HCT116 (cell line): ENCODE results near the gene CAMKMT. TPM values are rescaled to one million over a fixed set of nuclear protein-coding genes. Genes with fewer than 3 reads are reported as not detected.

Experiments
- ATAC-seq: fragments of 200-7000 bp; cut with Tn5 transposase; 2 replicates; pipeline ENCODE4 v1.9.1; 2020; ENCODE audit warnings: mild to moderate bottlenecking, moderate library complexity
- Bru-seq: library from RNA; stranded (reverse); fragments of 400-500 nt; gene quantifications from one replicate; lab custom pipeline; 2021; lab: Mats Ljungman, UMichigan
- BruChase-seq, 2 experiments: library from RNA; stranded (reverse); fragments of 400-500 nt; gene quantifications; one replicate each; lab custom pipeline; 2021; lab: Mats Ljungman, UMichigan
- BruUV-seq: library from RNA; stranded (reverse); fragments of 400-500 nt; replicated peaks from 2 replicates; lab custom pipeline; 2021; lab: Mats Ljungman, UMichigan
- CTCF ChIA-PET: fragments of 300-600 bp; sonication (Branson Sonifier 250); formaldehyde crosslinking; loops from one replicate; lab custom pipeline; 2021; ENCODE audit warnings: antibody characterized with exemption; lab: Charles Lee
- POLR2A ChIA-PET: fragments of 300-600, 350-600 bp; sonication (Branson Sonifier 250); formaldehyde crosslinking; loops from one replicate; lab custom pipeline; 2021; ENCODE audit warnings: antibody characterized with exemption; lab: Charles Lee
- RAD21 ChIA-PET, 2 experiments: fragments of 300-600 bp; sonication (Branson Sonifier 250); formaldehyde crosslinking; loops; one replicate each; lab custom pipeline; 2023; ENCODE audit warnings: low total read pairs in 2 of 2; ENCODE audit not compliant: uncharacterized antibody in 2 of 2, unreplicated experiment in 2 of 2, low non-redundant PET in 1 of 2; lab: Charles Lee
- DNase-seq: peaks from one replicate; pipeline ENCODE4 v3.0.0-alpha.2; 2010; ENCODE audit warnings: low read depth, low spot score
- H2AFZ ChIP-seq: fragments of 200-600 bp; shearing (Covaris generic), sonication (generic); 2 replicates; pipeline ENCODE4 v1.6.1; 2017; ENCODE audit warnings: low read depth, mixed run types, mixed read lengths, antibody characterized with exemption, low read length; ENCODE audit not compliant: poor library complexity, severe bottlenecking
- H3K27ac ChIP-seq: 2 replicates; pipeline ENCODE4 v1.5.1; 2012; ENCODE audit warnings: low read depth, low read length
- H3K27me3 ChIP-seq: fragments of 200-600 bp; sonication (generic); 2 replicates; pipeline ENCODE4 v1.6.1; 2016; ENCODE audit warnings: mixed run types, low read length, mixed read lengths; ENCODE audit not compliant: insufficient read depth
- H3K36me3 ChIP-seq, 2 experiments: fragments of 200-500 bp in 1 of 2; fragments of 200-600 bp in 1 of 2; sonication (Bioruptor generic) in 1 of 2; sonication (generic) in 1 of 2; 2 replicates each; pipeline versions ENCODE4 v1.5.1 to v1.6.1; 2014 to 2016; ENCODE audit warnings: low read length in 2 of 2, inconsistent platforms in 1 of 2, mixed read lengths in 1 of 2, mixed run types in 1 of 2; ENCODE audit not compliant: insufficient read depth in 2 of 2, control insufficient read depth in 1 of 2
- H3K4me1 ChIP-seq, 2 experiments: fragments of 200-600 bp in 1 of 2; sonication (generic) in 1 of 2; 2 replicates each; pipeline versions ENCODE4 v1.5.1 to v1.6.1; 2012 to 2017; ENCODE audit warnings: low read length in 2 of 2, inconsistent platforms in 1 of 2, mild to moderate bottlenecking in 1 of 2, mixed read lengths in 1 of 2, mixed run types in 1 of 2, moderate library complexity in 1 of 2; ENCODE audit not compliant: insufficient read depth in 2 of 2, control insufficient read depth in 1 of 2
- H3K4me2 ChIP-seq: fragments of 200-600 bp; sonication (generic); 2 replicates; pipeline ENCODE4 v1.6.1; 2017; ENCODE audit warnings: mixed run types, low read length, mixed read lengths
- H3K4me3 ChIP-seq, 2 experiments: fragments of 200-600 bp in 1 of 2; sonication (generic) in 1 of 2; replicated peaks in 1 of 2; 2 replicates each; pipeline ENCODE4 v1.5.1; 2011 to 2016; ENCODE audit warnings: low read length in 2 of 2, control low read depth in 1 of 2, low read depth in 1 of 2, mild to moderate bottlenecking in 1 of 2, mixed read lengths in 1 of 2, mixed run types in 1 of 2
- H3K79me2 ChIP-seq: fragments of 200-600 bp; sonication (generic); 2 replicates; pipeline ENCODE4 v1.6.1; 2017; ENCODE audit warnings: mild to moderate bottlenecking, mixed run types, low read length, moderate library complexity, mixed read lengths; ENCODE audit not compliant: insufficient read depth
- H3K9ac ChIP-seq: fragments of 200-600 bp; sonication (generic); 2 replicates; pipeline ENCODE4 v1.6.1; 2016; ENCODE audit warnings: low read length, mixed read lengths
- H3K9me2 ChIP-seq: fragments of 200-600 bp; sonication (generic), shearing (Covaris generic); 2 replicates; pipeline ENCODE4 v1.6.1; 2017; ENCODE audit warnings: mixed run types, mild to moderate bottlenecking, moderate library complexity; ENCODE audit not compliant: insufficient read depth
- H3K9me3 ChIP-seq, 2 experiments: fragments of 200-500 bp in 1 of 2; fragments of 200-600 bp in 1 of 2; sonication (Bioruptor generic) in 1 of 2; sonication (generic) in 1 of 2; 2 replicates each; pipeline ENCODE4 v1.6.1; 2014 to 2017; ENCODE audit warnings: low read length in 2 of 2, mixed read lengths in 2 of 2, inconsistent platforms in 1 of 2, low read depth in 1 of 2, mild to moderate bottlenecking in 1 of 2, mixed run types in 1 of 2, moderate library complexity in 1 of 2; ENCODE audit not compliant: control insufficient read depth in 1 of 2, insufficient read depth in 1 of 2
- H4K20me1 ChIP-seq: fragments of 200-600 bp; sonication (generic), shearing (Covaris generic); 2 replicates; pipeline ENCODE4 v1.6.1; 2017; ENCODE audit warnings: mixed run types, mild to moderate bottlenecking, moderate library complexity; ENCODE audit not compliant: insufficient read depth
- CBX3 ChIP-seq: IDR thresholded peaks from 2 replicates; pipeline ENCODE4 v1.6.1; 2012; ENCODE audit warnings: low read depth
- CEBPB ChIP-seq: IDR thresholded peaks from 2 replicates; pipeline ENCODE4 v1.6.1; 2012; ENCODE audit warnings: low read depth
- EGR1 ChIP-seq: IDR thresholded peaks from 2 replicates; pipeline ENCODE4 v1.6.1; 2012; ENCODE audit warnings: low read depth
- ELF1 ChIP-seq: IDR thresholded peaks from 2 replicates; pipeline ENCODE4 v1.6.1; 2012; ENCODE audit warnings: low read depth, borderline replicate concordance
- EZH2 ChIP-seq: fragments of 200-600 bp; sonication (generic); IDR thresholded peaks from 2 replicates; pipeline ENCODE4 v1.6.1; 2017; ENCODE audit warnings: antibody characterized with exemption, mixed run types
- EZH2phosphoT487 ChIP-seq: fragments of 200-600 bp; IDR thresholded peaks from 2 replicates; pipeline ENCODE4 v1.6.1; 2018; ENCODE audit warnings: antibody characterized with exemption, borderline replicate concordance
- JUND ChIP-seq: IDR thresholded peaks from 2 replicates; pipeline ENCODE4 v1.6.1; 2012
- POLR2A ChIP-seq: IDR thresholded peaks from 2 replicates; pipeline ENCODE4 v1.7.0; 2011; ENCODE audit warnings: borderline replicate concordance; ENCODE audit not compliant: insufficient read depth, insufficient read length; ENCODE audit errors: extremely low read depth
- POLR2AphosphoS5 ChIP-seq: IDR thresholded peaks from 2 replicates; pipeline ENCODE4 v1.6.1; 2011; ENCODE audit warnings: mild to moderate bottlenecking, low read depth, low read length, moderate library complexity
- RAD21 ChIP-seq: IDR thresholded peaks from 2 replicates; pipeline ENCODE4 v1.6.1; 2012; ENCODE audit warnings: low read depth, mild to moderate bottlenecking
- SIN3A ChIP-seq: IDR thresholded peaks from 2 replicates; pipeline ENCODE4 v1.6.1; 2012; ENCODE audit warnings: low read depth
- SP1 ChIP-seq: IDR thresholded peaks from 2 replicates; pipeline ENCODE4 v1.6.1; 2012; ENCODE audit warnings: low read depth
- SRF ChIP-seq: IDR thresholded peaks from 2 replicates; pipeline ENCODE4 v1.6.1; 2012; ENCODE audit warnings: low read depth
- TCF7L2 ChIP-seq: IDR thresholded peaks from 2 replicates; pipeline ENCODE4 v1.7.0; 2011; ENCODE audit warnings: borderline replicate concordance, inconsistent platforms; ENCODE audit not compliant: insufficient read depth, insufficient read length; ENCODE audit errors: extremely low read depth
- YY1 ChIP-seq: IDR thresholded peaks from 2 replicates; pipeline ENCODE4 v1.6.1; 2011; ENCODE audit warnings: low read length, low read depth, moderate library complexity, mild to moderate bottlenecking; ENCODE audit not compliant: insufficient replicate concordance; ENCODE audit errors: extremely low read depth
- ZFX ChIP-seq: fragments of 450-650 bp; IDR thresholded peaks from 2 replicates; pipeline ENCODE4 v1.6.1; 2017
- ZNF274 ChIP-seq: fragments of 200-500 bp; sonication (Bioruptor generic); IDR thresholded peaks from 2 replicates; pipeline ENCODE4 v1.6.1; 2014; ENCODE audit warnings: mild to moderate bottlenecking, low read depth, low read length, inconsistent platforms
- intact Hi-C: fragments of 100-400 bp; cut with micrococcal nuclease; formaldehyde crosslinking; loops from 2 replicates; pipeline ENCODE4 v1.10.0; 2022
- long read RNA-seq: library from polyadenylated mRNA; unstranded; transcript quantifications from one replicate; pipeline ENCODE4 v2.0.0, GENCODE V29; 2021; ENCODE audit not compliant: unreplicated experiment
- polyA plus RNA-seq: library from polyadenylated mRNA; unstranded; fragments of >200 nt; gene quantifications from 2 replicates; pipeline ENCODE4 v1.2.1, GENCODE V29; 2012; ENCODE audit warnings: missing spikeins
- total RNA-seq: library from RNA; stranded (reverse); gene quantifications from one replicate; pipeline ENCODE4 v1.2.1, GENCODE V29; 2021; ENCODE audit not compliant: unreplicated experiment
- TF ChIP-seq, protein P1 (sequence below): IDR thresholded peaks from 2 replicates; pipeline ENCODE4 v1.6.1; 2012; ENCODE audit warnings: low read depth
- TF ChIP-seq, protein P2 (sequence below): IDR thresholded peaks from 2 replicates; pipeline ENCODE4 v1.6.1; 2012
- TF ChIP-seq, protein P3 (sequence below): IDR thresholded peaks from 2 replicates; pipeline ENCODE4 v1.6.1; 2012

The CAMKMT gene
- total RNA-seq (10.6 TPM), Bru-seq, nascent RNA (percentile 68 among the genes with signal in this experiment), BruChase-seq, experiment 1, labeled RNA remaining after a 6-hour chase (percentile 68 among the genes with signal in this experiment), BruChase-seq, experiment 2, labeled RNA remaining after a 2-hour chase (percentile 78 among the genes with signal in this experiment)
- 3.8 and 4.3 TPM in 2 replicates for polyA plus RNA-seq
- long read RNA-seq, partial matches to known transcripts: 0 of 6 reads
- long read RNA-seq, other reads (novel, unspliced or antisense): 6 of 6 reads

DNA sequence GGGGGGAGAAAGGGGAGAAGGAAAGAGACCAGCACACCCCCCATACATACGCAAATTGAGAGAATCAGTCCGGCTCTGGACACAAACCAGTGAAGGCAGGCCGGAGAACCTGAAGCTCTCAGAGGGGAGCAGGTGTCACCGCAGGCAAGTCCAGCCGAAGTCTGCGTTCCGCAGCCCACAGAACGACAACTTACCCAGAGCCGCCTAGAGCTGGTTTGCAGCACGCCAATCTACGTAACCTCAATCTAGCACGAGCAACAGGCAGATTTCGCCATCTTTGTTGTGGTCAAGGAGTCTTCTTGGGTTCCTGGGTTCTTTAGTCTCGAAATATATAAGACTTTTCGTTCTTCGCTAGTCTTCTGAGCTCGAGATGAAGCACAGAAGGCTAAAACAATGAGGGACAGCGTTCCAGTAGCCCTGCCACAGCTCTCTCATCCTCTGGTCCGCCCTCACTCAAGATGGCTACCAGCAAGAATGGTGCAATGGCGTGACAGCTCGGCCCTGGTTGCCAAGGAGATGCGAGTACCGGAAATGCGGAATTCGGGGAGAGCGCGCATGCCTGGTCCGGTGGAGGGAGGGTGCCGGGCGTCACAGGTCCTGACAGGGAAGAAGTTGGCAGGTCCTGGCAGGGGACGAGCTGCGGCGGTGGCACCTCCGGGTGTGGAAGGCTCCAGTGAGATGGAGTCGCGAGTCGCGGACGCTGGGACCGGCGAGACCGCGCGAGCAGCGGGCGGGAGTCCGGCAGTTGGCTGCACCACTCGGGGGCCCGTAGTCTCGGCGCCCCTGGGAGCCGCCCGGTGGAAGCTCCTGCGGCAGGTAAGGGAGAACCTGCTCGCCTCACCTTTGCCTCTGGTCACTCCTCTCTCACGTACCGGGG lies at the start of gene CAMKMT, which contains the start of gene PREPL:
Gene CAMKMT, plus strand, starts transcription at position 618 of the 877 bp plus-strand sequence.
Gene PREPL, minus strand, starts transcription at position 165 of the 877 bp plus-strand sequence. CDS start 15,152 bp downstream, outside the sequence.
- Histone ChIP-seq H3K36me3 (no peaks in the 10 kb centered on the region), H3K4me3 (peak within 1 kb of the TSS; percentile 84 to 93), H4K20me1 (no peaks in the 10 kb centered on the region), H3K27me3 (no peaks in the 10 kb centered on the region), H3K4me2 (peak within 1 kb of the TSS; percentile 86), H3K9me3 (no peaks in the 10 kb centered on the region), H3K9ac (peak within 1 kb of the TSS; percentile 89), H3K27ac (peak within 1 kb of the TSS; percentile 71), H3K9me2 (no peaks in the 10 kb centered on the region), H2AFZ (peak within 1 kb of the TSS; percentile 80), H3K79me2 (peaks cover 48% of the 10 kb centered on the region), H3K4me1 (peaks cover 0 to 15% of the 10 kb centered on the region in 2 experiments; a peak in 2 of 4 replicates)
- BruUV-seq: no TSS peak
- POLR2A ChIA-PET: interaction anchor here (0.7 to 2.0 kb wide), 16 partner anchors 9 to 667 kb away, joined by 3 to 14 read pairs (median 4); no protein-coding TSS in a partner anchor
- DNase-seq (peak; percentile 96), ATAC-seq (peak; percentile 86)
- intact Hi-C loops: no loop called here
- RAD21 ChIA-PET: interaction anchor here in 1 of 2 experiments (1.1 kb wide), 1 partner anchor 118 kb away, joined by 3 read pairs; no protein-coding TSS in a partner anchor
- CTCF ChIA-PET: interaction anchor here (1.0 to 1.7 kb wide), 4 partner anchors 31 to 594 kb away, joined by 4 to 6 read pairs (median 5); no protein-coding TSS in a partner anchor
- TF ChIP-seq SRF (no peak), RAD21 (no peak), JUND (no peak), ZFX (no peak), ELF1 (peak; percentile 78), EGR1 (peak; percentile 95), ZNF274 (no peak), TCF7L2 (no peak), CEBPB (peak; percentile 89), POLR2AphosphoS5 (peak; percentile 99), EZH2 (no peak), SIN3A (peak; percentile 72), CBX3 (peak; percentile 52; the same call in 1 of the 2 replicates), SP1 (peak; percentile 47; the same call in 1 of the 2 replicates), POLR2A (peak; percentile 87), YY1 (peak; percentile 98), EZH2phosphoT487 (no peak)
- TF ChIP-seq, protein P1, sequence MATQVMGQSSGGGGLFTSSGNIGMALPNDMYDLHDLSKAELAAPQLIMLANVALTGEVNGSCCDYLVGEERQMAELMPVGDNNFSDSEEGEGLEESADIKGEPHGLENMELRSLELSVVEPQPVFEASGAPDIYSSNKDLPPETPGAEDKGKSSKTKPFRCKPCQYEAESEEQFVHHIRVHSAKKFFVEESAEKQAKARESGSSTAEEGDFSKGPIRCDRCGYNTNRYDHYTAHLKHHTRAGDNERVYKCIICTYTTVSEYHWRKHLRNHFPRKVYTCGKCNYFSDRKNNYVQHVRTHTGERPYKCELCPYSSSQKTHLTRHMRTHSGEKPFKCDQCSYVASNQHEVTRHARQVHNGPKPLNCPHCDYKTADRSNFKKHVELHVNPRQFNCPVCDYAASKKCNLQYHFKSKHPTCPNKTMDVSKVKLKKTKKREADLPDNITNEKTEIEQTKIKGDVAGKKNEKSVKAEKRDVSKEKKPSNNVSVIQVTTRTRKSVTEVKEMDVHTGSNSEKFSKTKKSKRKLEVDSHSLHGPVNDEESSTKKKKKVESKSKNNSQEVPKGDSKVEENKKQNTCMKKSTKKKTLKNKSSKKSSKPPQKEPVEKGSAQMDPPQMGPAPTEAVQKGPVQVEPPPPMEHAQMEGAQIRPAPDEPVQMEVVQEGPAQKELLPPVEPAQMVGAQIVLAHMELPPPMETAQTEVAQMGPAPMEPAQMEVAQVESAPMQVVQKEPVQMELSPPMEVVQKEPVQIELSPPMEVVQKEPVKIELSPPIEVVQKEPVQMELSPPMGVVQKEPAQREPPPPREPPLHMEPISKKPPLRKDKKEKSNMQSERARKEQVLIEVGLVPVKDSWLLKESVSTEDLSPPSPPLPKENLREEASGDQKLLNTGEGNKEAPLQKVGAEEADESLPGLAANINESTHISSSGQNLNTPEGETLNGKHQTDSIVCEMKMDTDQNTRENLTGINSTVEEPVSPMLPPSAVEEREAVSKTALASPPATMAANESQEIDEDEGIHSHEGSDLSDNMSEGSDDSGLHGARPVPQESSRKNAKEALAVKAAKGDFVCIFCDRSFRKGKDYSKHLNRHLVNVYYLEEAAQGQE: no peak
- TF ChIP-seq, protein P2, sequence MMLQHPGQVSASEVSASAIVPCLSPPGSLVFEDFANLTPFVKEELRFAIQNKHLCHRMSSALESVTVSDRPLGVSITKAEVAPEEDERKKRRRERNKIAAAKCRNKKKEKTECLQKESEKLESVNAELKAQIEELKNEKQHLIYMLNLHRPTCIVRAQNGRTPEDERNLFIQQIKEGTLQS: no peak
- TF ChIP-seq, protein P3, sequence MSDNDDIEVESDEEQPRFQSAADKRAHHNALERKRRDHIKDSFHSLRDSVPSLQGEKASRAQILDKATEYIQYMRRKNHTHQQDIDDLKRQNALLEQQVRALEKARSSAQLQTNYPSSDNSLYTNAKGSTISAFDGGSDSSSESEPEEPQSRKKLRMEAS: peak; percentile 98
